Measurements from ENCODE around the gene YIPF3. TPM values are rescaled to one million over a fixed set of nuclear protein-coding genes. Genes with fewer than 3 reads are reported as not detected.

YIPF3 gene
- total RNA-seq, 1 donor from 2014 or later, result 153 TPM

GRCh38 chr6:43492673-43493072 is 24.1 kb downstream of the YIPF3 start:
- TF ChIP-seq CTCF (IDR thresholded peaks at IDR 0.05; ENCODE audit: insufficient read depth, low read length, poor library complexity, severe bottlenecking), result no peak
- Histone ChIP-seq H3K36me3 (ENCODE audit: control insufficient read depth, insufficient read depth, low read length) (no peaks in the 10 kb centered on the region), H3K4me3 (ENCODE audit: low read depth, low read length) (no peak overlapping the region), H3K27me3 (ENCODE audit: control insufficient read depth, insufficient read depth, low read length) (no peaks in the 10 kb centered on the region)
- DNase-seq (ENCODE audit: low read depth), result no peak

- DNase-seq (ENCODE audit: low read depth), result no peak
- TF ChIP-seq CTCF (IDR thresholded peaks at IDR 0.05; ENCODE audit: insufficient read depth, low read length, poor library complexity, severe bottlenecking), result no peak
- Histone ChIP-seq H3K4me3 (ENCODE audit: low read depth, low read length) (no peak overlapping the region), H3K36me3 (ENCODE audit: control insufficient read depth, insufficient read depth, low read length) (no peaks in the 10 kb centered on the region), H3K27me3 (ENCODE audit: control insufficient read depth, insufficient read depth, low read length) (no peaks in the 10 kb centered on the region)
Observed at GRCh38 chr6:43491750-43492661, 24.7 kb downstream of the YIPF3 start.

GRCh38 chr6:43490523-43490939 is 26.2 kb downstream of the YIPF3 start:
- TF ChIP-seq CTCF (IDR thresholded peaks at IDR 0.05; ENCODE audit: insufficient read depth, low read length, poor library complexity, severe bottlenecking), result no peak
- H3K36me3 ChIP-seq (ENCODE audit: control insufficient read depth, insufficient read depth, low read length), result no peaks in the 10 kb centered on the region
- DNase-seq (ENCODE audit: low read depth), result no peak
- no peaks in the 10 kb centered on the region for H3K27me3 ChIP-seq (ENCODE audit: control insufficient read depth, insufficient read depth, low read length)
- no peak overlapping the region for H3K4me3 ChIP-seq (ENCODE audit: low read depth, low read length)

GRCh38 chr6:43489277-43490072 is 27.3 kb downstream of the YIPF3 start:
- Histone ChIP-seq H3K4me3 (ENCODE audit: low read depth, low read length) (no peak overlapping the region), H3K36me3 (ENCODE audit: control insufficient read depth, insufficient read depth, low read length) (no peaks in the 10 kb centered on the region), H3K27me3 (ENCODE audit: control insufficient read depth, insufficient read depth, low read length) (no peaks in the 10 kb centered on the region)
- DNase-seq (ENCODE audit: low read depth), result no peak
- no peak for TF ChIP-seq CTCF (IDR thresholded peaks at IDR 0.05; ENCODE audit: insufficient read depth, low read length, poor library complexity, severe bottlenecking)

GRCh38 chr6:43488667-43489276 is 28.0 kb downstream of the YIPF3 start:
- no peak overlapping the region for H3K4me3 ChIP-seq (ENCODE audit: low read depth, low read length)
- H3K27me3 ChIP-seq (ENCODE audit: control insufficient read depth, insufficient read depth, low read length), result no peaks in the 10 kb centered on the region
- no peak for DNase-seq (ENCODE audit: low read depth)
- H3K36me3 ChIP-seq (ENCODE audit: control insufficient read depth, insufficient read depth, low read length), result no peaks in the 10 kb centered on the region
- no peak for TF ChIP-seq CTCF (IDR thresholded peaks at IDR 0.05; ENCODE audit: insufficient read depth, low read length, poor library complexity, severe bottlenecking)

All from kidney epithelial cell (primary cell).